ENCODE data around the gene KCNK18.

KCNK18 gene

GRCh38 chr10:117170244-117170643 lies 27.0 kb upstream of the KCNK18 start:
- TF ChIP-seq MAX (IDR thresholded peaks at IDR 0.05) (peak; percentile 75), USF1 (IDR thresholded peaks at IDR 0.05) (peak; percentile 96), EP300 (IDR thresholded peaks at IDR 0.05; ENCODE audit: borderline replicate concordance) (no peak)

GRCh38 chr10:117174439-117175214 lies 22.7 kb upstream of the KCNK18 start:
- TF ChIP-seq TEAD4 (IDR thresholded peaks at IDR 0.05) (peak; percentile 46), EP300 (IDR thresholded peaks at IDR 0.05; ENCODE audit: borderline replicate concordance) (peak; percentile 25; the same call in 1 of the 2 replicates), RAD21 (IDR thresholded peaks at IDR 0.05; ENCODE audit: low read depth) (peak; percentile 99), NFIC (IDR thresholded peaks at IDR 0.05) (peak; percentile 40; the same call in 1 of the 2 replicates), EGR1 (IDR thresholded peaks at IDR 0.05) (peak; percentile 79), CEBPB (IDR thresholded peaks at IDR 0.05) (no peak)

GRCh38 chr10:117175215-117175900 lies 21.9 kb upstream of the KCNK18 start:
- TF ChIP-seq EP300 (IDR thresholded peaks at IDR 0.05; ENCODE audit: borderline replicate concordance), result no peak
- peak; percentile 42; the same call in 1 of the 2 replicates for TF ChIP-seq NFIC (IDR thresholded peaks at IDR 0.05)
- peak; percentile 49 for TF ChIP-seq MAX (IDR thresholded peaks at IDR 0.05)

- no peak for TF ChIP-seq CREB1 (IDR thresholded peaks at IDR 0.05; ENCODE audit: low read depth)
- TF ChIP-seq EP300 (IDR thresholded peaks at IDR 0.05; ENCODE audit: borderline replicate concordance), result peak; percentile 10; the same call in 1 of the 2 replicates
- peak; percentile 99 for TF ChIP-seq RAD21 (IDR thresholded peaks at IDR 0.05; ENCODE audit: low read depth)
- TF ChIP-seq CEBPB (IDR thresholded peaks at IDR 0.05), result peak; percentile 99
Observed at GRCh38 chr10:117175901-117176534, 21.3 kb upstream of the KCNK18 start.

GRCh38 chr10:117178190-117178589 lies 19.1 kb upstream of the KCNK18 start:
- no peak for TF ChIP-seq TAF1 (IDR thresholded peaks at IDR 0.05; ENCODE audit: low read depth)

- TF ChIP-seq REST (IDR thresholded peaks at IDR 0.05; ENCODE audit: low read depth) (no peak), FOXM1 (IDR thresholded peaks at IDR 0.05; ENCODE audit: borderline replicate concordance, low read depth) (no peak), TAF1 (IDR thresholded peaks at IDR 0.05; ENCODE audit: low read depth) (no peak), EGR1 (IDR thresholded peaks at IDR 0.05) (no peak), TCF12 (IDR thresholded peaks at IDR 0.05; ENCODE audit: low read depth) (no peak), TEAD4 (IDR thresholded peaks at IDR 0.05) (no peak), USF1 (IDR thresholded peaks at IDR 0.05) (no peak), RAD21 (IDR thresholded peaks at IDR 0.05; ENCODE audit: low read depth) (no peak), CREB1 (IDR thresholded peaks at IDR 0.05; ENCODE audit: low read depth) (no peak), NFIC (IDR thresholded peaks at IDR 0.05) (no peak), YY1 (IDR thresholded peaks at IDR 0.05; ENCODE audit: low read depth) (no peak), EP300 (IDR thresholded peaks at IDR 0.05; ENCODE audit: borderline replicate concordance) (no peak), CEBPB (IDR thresholded peaks at IDR 0.05) (no peak), ZBTB7A (IDR thresholded peaks at IDR 0.05; ENCODE audit: low read depth) (no peak), MAX (IDR thresholded peaks at IDR 0.05) (no peak)
Observed at GRCh38 chr10:117184296-117184695, 13.0 kb upstream of the KCNK18 start.

- TF ChIP-seq CEBPB (IDR thresholded peaks at IDR 0.05) (no peak), FOXM1 (IDR thresholded peaks at IDR 0.05; ENCODE audit: borderline replicate concordance, low read depth) (no peak), CREB1 (IDR thresholded peaks at IDR 0.05; ENCODE audit: low read depth) (no peak), RAD21 (IDR thresholded peaks at IDR 0.05; ENCODE audit: low read depth) (no peak), USF1 (IDR thresholded peaks at IDR 0.05) (no peak), EGR1 (IDR thresholded peaks at IDR 0.05) (no peak), TEAD4 (IDR thresholded peaks at IDR 0.05) (no peak), MAX (IDR thresholded peaks at IDR 0.05) (no peak), TAF1 (IDR thresholded peaks at IDR 0.05; ENCODE audit: low read depth) (no peak), REST (IDR thresholded peaks at IDR 0.05; ENCODE audit: low read depth) (no peak), ZBTB7A (IDR thresholded peaks at IDR 0.05; ENCODE audit: low read depth) (no peak)
Observed at GRCh38 chr10:117184821-117185220, 12.5 kb upstream of the KCNK18 start.

Data from Ishikawa (cell line).